Calu3 (cell line): Measurements from ENCODE around the gene CCT5. TPM values are rescaled to one million over a fixed set of nuclear protein-coding genes. Genes with fewer than 3 reads are reported as not detected.

Source experiments
- BruUV-seq: library from RNA; stranded (reverse); fragments of 400-500 nt; replicated peaks from 2 replicates; lab custom pipeline; 2021; lab: Mats Ljungman, UMichigan
- CTCF ChIA-PET: fragments of 300-600 bp; sonication (Branson Sonifier 250); formaldehyde crosslinking; loops from one replicate; lab custom pipeline; 2022; ENCODE audit warnings: antibody characterized with exemption; lab: Charles Lee
- DNase-seq: peaks from one replicate; pipeline ENCODE4 v3.0.0; 2022
- H3K27ac Mint-ChIP-seq: one replicate; pipeline ENCODE4 v1.8.0; 2022; ENCODE audit warnings: mixed read lengths; ENCODE audit not compliant: unreplicated experiment
- H3K27me3 Mint-ChIP-seq: one replicate; pipeline ENCODE4 v1.8.0; 2022; ENCODE audit warnings: mixed read lengths; ENCODE audit not compliant: unreplicated experiment
- H3K36me3 Mint-ChIP-seq: one replicate; pipeline ENCODE4 v1.8.0; 2022; ENCODE audit warnings: mild to moderate bottlenecking, moderate library complexity, mixed read lengths; ENCODE audit not compliant: insufficient read depth, unreplicated experiment
- H3K4me1 Mint-ChIP-seq: one replicate; pipeline ENCODE4 v1.8.0; 2022; ENCODE audit warnings: mild to moderate bottlenecking, low read depth, mixed read lengths; ENCODE audit not compliant: unreplicated experiment
- H3K4me3 Mint-ChIP-seq: one replicate; pipeline ENCODE4 v1.8.0; 2022; ENCODE audit warnings: mild to moderate bottlenecking, low read depth, moderate library complexity, mixed read lengths; ENCODE audit not compliant: unreplicated experiment
- H3K9me3 Mint-ChIP-seq: one replicate; pipeline ENCODE4 v1.8.0; 2022; ENCODE audit warnings: low read depth, mixed read lengths; ENCODE audit not compliant: unreplicated experiment
- intact Hi-C: fragments of 100-400 bp; cut with micrococcal nuclease; formaldehyde crosslinking; loops from one replicate; pipeline ENCODE4 v1.10.0; 2022; ENCODE audit not compliant: unreplicated experiment
- total RNA-seq: library from RNA; stranded (reverse); gene quantifications from 2 replicates; pipeline ENCODE4 v1.2.3, GENCODE V29; 2022
- TF ChIP-seq, protein P1 (sequence below): fragments of 200-600 bp; IDR thresholded peaks from one replicate; pipeline ENCODE4 v1.8.0; 2022; ENCODE audit warnings: antibody characterized with exemption; ENCODE audit not compliant: unreplicated experiment

Gene CCT5
- total RNA-seq, 1 experiment from 2014 or later: 410 TPM

DNA sequence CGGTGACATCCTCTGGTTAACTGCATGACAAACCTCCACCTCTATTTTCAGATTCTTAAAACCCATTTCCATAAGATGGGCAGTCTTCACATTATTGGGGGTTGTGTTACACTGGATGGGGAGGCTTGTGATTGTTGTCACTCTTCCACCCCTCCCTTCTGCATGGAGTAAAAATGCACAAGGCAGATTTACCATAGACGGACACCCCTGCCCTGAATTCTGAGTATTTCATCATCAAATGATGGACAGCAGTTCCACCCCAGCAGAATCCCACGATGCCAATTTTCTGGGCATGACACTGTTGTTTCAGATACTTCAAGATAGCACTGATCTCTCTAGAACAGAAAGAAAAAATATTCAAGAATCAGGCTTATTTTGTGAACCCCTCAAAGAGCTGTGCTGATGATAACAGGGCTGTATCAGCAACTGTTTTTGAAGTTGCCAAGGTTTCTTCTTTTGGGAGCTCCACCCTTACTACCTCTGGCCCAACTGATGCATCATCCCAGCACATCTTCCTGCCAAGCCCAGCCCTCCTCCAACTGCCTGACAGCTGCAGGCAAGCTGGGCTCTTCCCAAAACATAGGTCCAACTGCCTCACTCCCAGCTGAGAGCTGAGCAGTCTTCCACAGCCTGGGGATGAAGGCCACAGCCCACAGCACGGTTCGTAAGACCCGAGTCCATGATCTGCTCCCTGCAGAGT is 36.2 kb downstream of the CCT5 start:
- no TSS peak for BruUV-seq
- CTCF ChIA-PET: interaction anchor here (0.9 kb wide), 1 partner anchor 24 kb away, joined by 6 read pairs; no protein-coding TSS in a partner anchor
- Mint-ChIP-seq H3K27me3 (no peaks in the 10 kb centered on the region), H3K4me1 (peaks cover 14% of the 10 kb centered on the region), H3K27ac (no peak overlapping the region), H3K36me3 (peaks cover 6% of the 10 kb centered on the region), H3K4me3 (no peak overlapping the region), H3K9me3 (no peaks in the 10 kb centered on the region)
- TF ChIP-seq, protein P1, sequence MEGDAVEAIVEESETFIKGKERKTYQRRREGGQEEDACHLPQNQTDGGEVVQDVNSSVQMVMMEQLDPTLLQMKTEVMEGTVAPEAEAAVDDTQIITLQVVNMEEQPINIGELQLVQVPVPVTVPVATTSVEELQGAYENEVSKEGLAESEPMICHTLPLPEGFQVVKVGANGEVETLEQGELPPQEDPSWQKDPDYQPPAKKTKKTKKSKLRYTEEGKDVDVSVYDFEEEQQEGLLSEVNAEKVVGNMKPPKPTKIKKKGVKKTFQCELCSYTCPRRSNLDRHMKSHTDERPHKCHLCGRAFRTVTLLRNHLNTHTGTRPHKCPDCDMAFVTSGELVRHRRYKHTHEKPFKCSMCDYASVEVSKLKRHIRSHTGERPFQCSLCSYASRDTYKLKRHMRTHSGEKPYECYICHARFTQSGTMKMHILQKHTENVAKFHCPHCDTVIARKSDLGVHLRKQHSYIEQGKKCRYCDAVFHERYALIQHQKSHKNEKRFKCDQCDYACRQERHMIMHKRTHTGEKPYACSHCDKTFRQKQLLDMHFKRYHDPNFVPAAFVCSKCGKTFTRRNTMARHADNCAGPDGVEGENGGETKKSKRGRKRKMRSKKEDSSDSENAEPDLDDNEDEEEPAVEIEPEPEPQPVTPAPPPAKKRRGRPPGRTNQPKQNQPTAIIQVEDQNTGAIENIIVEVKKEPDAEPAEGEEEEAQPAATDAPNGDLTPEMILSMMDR: no peak
- no peak for DNase-seq
- intact Hi-C loops: no loop called here

DNA sequence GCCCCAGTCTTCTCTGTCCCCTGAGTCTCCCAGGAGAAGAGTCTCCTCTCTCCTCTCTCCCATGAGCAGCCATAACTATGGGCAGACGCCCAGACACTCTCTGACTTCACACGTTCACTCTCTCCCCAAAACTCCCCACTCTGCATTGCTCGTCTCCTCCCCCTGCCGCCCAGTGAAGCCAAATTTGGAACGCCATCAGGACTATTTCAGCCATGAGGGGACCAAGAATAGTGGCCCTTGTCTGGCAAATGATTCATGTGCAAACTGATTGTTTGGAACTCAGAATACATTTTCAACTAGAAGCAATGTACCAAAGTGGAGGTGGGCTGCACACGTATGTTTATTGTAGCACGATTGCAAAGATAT is 36.8 kb downstream of the CCT5 start:
- Mint-ChIP-seq H3K27me3 (no peaks in the 10 kb centered on the region), H3K9me3 (no peaks in the 10 kb centered on the region), H3K4me1 (peaks cover 14% of the 10 kb centered on the region), H3K4me3 (no peak overlapping the region), H3K27ac (no peak overlapping the region), H3K36me3 (peaks cover 6% of the 10 kb centered on the region)
- no peak for DNase-seq
- CTCF ChIA-PET: interaction anchor here (0.6 kb wide), 1 partner anchor 37 kb away, joined by 4 read pairs; the partner anchor contains the start of gene ATPSCKMT
- intact Hi-C loops: no loop called here
- TF ChIP-seq, protein P1: no peak
- no TSS peak for BruUV-seq

DNA sequence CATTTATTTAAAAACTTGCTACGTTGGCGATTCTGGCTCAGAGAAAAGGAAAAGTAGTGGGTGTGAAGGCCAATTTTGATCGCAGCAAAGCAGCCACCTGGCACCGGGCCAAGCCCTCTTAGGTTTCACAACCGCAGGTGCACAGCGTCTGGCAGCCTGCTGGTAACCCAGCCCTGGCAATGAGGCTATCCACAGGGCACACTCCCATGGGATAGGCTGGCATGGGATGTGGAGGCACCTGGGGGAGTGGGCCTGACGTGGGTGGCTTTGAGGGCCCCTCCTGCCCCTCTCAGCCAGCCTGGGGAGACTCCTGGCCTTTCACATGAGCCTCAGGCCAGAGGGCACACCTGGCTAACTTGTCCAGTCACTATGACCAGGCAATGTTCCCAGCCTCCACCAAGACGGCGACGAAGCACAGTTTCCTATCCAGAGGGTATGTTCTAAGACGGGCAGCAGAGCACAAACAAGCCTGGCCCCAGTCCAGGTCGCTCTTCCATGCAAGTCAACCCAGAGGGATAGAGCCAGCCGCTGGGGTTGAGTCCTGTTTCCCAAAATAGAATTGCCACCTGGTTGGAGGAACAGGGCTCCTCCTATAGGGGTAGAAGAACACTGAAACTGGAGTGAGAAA is 38.6 kb downstream of the CCT5 start:
- Mint-ChIP-seq H3K4me3 (no peak overlapping the region), H3K9me3 (peaks cover 1% of the 10 kb centered on the region), H3K27ac (peak overlapping the region; percentile 50), H3K27me3 (no peaks in the 10 kb centered on the region), H3K36me3 (peaks cover 7% of the 10 kb centered on the region), H3K4me1 (peaks cover 10% of the 10 kb centered on the region)
- intact Hi-C loops: loop anchor here (2.0 kb wide), 1 partner anchor 18 kb away; the partner anchor contains the start of gene CMBL
- CTCF ChIA-PET: no interaction called here
- TF ChIP-seq, protein P1: no peak
- no TSS peak for BruUV-seq
- DNase-seq: peak; percentile 89

DNA sequence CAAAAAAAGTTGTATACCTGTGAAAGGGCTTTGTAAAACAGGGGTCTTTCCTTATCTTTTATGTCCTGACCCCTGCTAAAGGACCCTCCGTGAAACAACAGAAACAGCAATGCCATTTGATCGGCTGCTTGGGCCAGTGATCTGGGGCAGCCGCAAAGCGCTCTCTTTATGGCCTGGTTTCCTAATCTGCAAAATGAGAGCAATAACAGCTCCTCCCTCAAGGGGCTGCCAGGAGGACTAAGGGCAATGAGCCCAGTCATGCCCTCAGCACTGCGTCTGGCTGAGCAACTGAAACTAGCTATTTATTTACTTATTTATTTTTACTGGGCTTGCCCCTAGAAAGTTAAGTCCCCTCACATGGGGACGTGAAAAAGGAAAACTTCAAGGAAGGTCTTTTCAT is 39.3 kb downstream of the CCT5 start:
- intact Hi-C loops: loop anchor here (2.0 kb wide), 1 partner anchor 17 kb away; the partner anchor contains the start of gene CMBL
- Mint-ChIP-seq H3K9me3 (peaks cover 4% of the 10 kb centered on the region), H3K4me1 (peaks cover 6% of the 10 kb centered on the region), H3K4me3 (no peak overlapping the region), H3K36me3 (peaks cover 11% of the 10 kb centered on the region), H3K27me3 (no peaks in the 10 kb centered on the region), H3K27ac (no peak overlapping the region)
- CTCF ChIA-PET: no interaction called here
- DNase-seq: no peak
- BruUV-seq: no TSS peak
- TF ChIP-seq, protein P1: no peak
